ENCODE results near the gene GALR2. TPM values are rescaled to one million over a fixed set of nuclear protein-coding genes. Genes with fewer than 3 reads are reported as not detected.

GALR2 gene
- total and polyA plus RNA-seq, 9 of the 15 experiments (the other 6 are each of a cell fraction or from before 2014, with no cell fraction given), result 0.34 TPM; not detected in 8

GRCh38 chr17:76103274-76104139, 28.9 kb downstream of the GALR2 start, which contains the start of gene EXOC7 (continued):
- TF ChIP-seq ZNF280A (IDR thresholded peaks at IDR 0.05; ENCODE audit: low read depth, partially characterized antibody) (no peak), MNT (conservative IDR thresholded peaks at IDR 0.05) (peak in 1 of 2 experiments; percentile 79; a peak in 2 of 4 replicates), MXD1 (CRISPR knock-in tag; IDR thresholded peaks at IDR 0.05; ENCODE audit: borderline replicate concordance, poor library complexity, severe bottlenecking) (no peak), ZNF830 (CRISPR knock-in tag; IDR thresholded peaks at IDR 0.05) (no peak), CHD4 (IDR thresholded peaks at IDR 0.05; ENCODE audit: insufficient read depth, insufficient replicate concordance, low read depth, low read length, poor library complexity, severe bottlenecking) (no peak), ZSCAN29 (IDR thresholded peaks at IDR 0.05) (no peak), NRF1 (conservative IDR thresholded peaks at IDR 0.05 in 1 of 2, IDR thresholded peaks at IDR 0.05 in 1 of 2) (peak; percentile 92 to 93), SIN3B (IDR thresholded peaks at IDR 0.05; ENCODE audit: low read depth) (0 out of 2 replicates have a peak, but pooled peaks have one; percentile 9), PML (IDR thresholded peaks at IDR 0.05; ENCODE audit: low read length) (peak; percentile 69; the same call in 1 of the 2 replicates), ZNF551 (CRISPR knock-in tag; IDR thresholded peaks at IDR 0.05) (no peak), ZNF316 (IDR thresholded peaks at IDR 0.05) (peak; percentile 61), KDM1A (IDR thresholded peaks at IDR 0.05) (no peak), ZNF507 (tag; conservative IDR thresholded peaks at IDR 0.05) (no peak), ETV1 (tag; conservative IDR thresholded peaks at IDR 0.05; ENCODE audit: low read depth) (peak; percentile 84), MED1 (CRISPR knock-in tag; IDR thresholded peaks at IDR 0.05; ENCODE audit: borderline replicate concordance) (no peak), NFE2 (IDR thresholded peaks at IDR 0.05; ENCODE audit: low read depth) (no peak), SREBF2 (CRISPR knock-in tag; IDR thresholded peaks at IDR 0.05) (no peak), ZNF146 (CRISPR knock-in tag; IDR thresholded peaks at IDR 0.05; ENCODE audit: unreplicated experiment) (no peak), GATAD2A (IDR thresholded peaks at IDR 0.05) (0 out of 2 replicates have a peak, but pooled peaks have one; percentile 18), STAG1 (CRISPR knock-in tag; IDR thresholded peaks at IDR 0.05; ENCODE audit: borderline replicate concordance) (no peak), E2F6 (IDR thresholded peaks at IDR 0.05; ENCODE audit: borderline replicate concordance in 1 of 2, extremely low read depth in 1 of 2, insufficient read depth in 1 of 2, insufficient read length in 1 of 2, low read depth in 1 of 2, low read length in 1 of 2, poor library complexity in 1 of 2, severe bottlenecking in 1 of 2) (peak in 1 of 2 experiments; percentile 11), NFYB (IDR thresholded peaks at IDR 0.05; ENCODE audit: extremely low read depth, insufficient read length) (no peak)

Measured in K562 (cell line).